ENCODE data around the gene LAMB1. TPM values are rescaled to one million over a fixed set of nuclear protein-coding genes. Genes with fewer than 3 reads are reported as not detected.

The LAMB1 gene
- total RNA-seq, 1 donor from 2014 or later = not detected

GRCh38 chr7:108028111-108028510 is 25.1 kb upstream of the LAMB1 start:
- no peak overlapping the region for H3K27ac Mint-ChIP-seq
- H3K9me3 Mint-ChIP-seq = no peaks in the 10 kb centered on the region
- intact Hi-C loops (cut with micrococcal nuclease) = no loop called here
- no peak overlapping the region for H3K4me3 Mint-ChIP-seq
- no peaks in the 10 kb centered on the region for H3K36me3 Mint-ChIP-seq (ENCODE audit: low read depth)
- H3K4me1 Mint-ChIP-seq = no peaks in the 10 kb centered on the region
- CTCF ChIA-PET = no interaction called here
- H3K27me3 Mint-ChIP-seq = peaks cover 8% of the 10 kb centered on the region
- POLR2A ChIA-PET = no interaction called here
- no peak for TF ChIP-seq CTCF (IDR thresholded peaks at IDR 0.05)
- no peak for ATAC-seq (ENCODE audit: low read depth)
- no peak for DNase-seq

GRCh38 chr7:108027239-108027638 is 24.3 kb upstream of the LAMB1 start:
- Mint-ChIP-seq H3K27ac (no peak overlapping the region), H3K9me3 (no peaks in the 10 kb centered on the region), H3K4me3 (no peak overlapping the region), H3K4me1 (no peaks in the 10 kb centered on the region), H3K27me3 (peaks cover 11% of the 10 kb centered on the region), H3K36me3 (ENCODE audit: low read depth) (no peaks in the 10 kb centered on the region)
- intact Hi-C loops (cut with micrococcal nuclease) = no loop called here
- DNase-seq (no peak), ATAC-seq (ENCODE audit: low read depth) (no peak)
- ChIA-PET CTCF (no interaction called here), POLR2A (no interaction called here)
- TF ChIP-seq CTCF (IDR thresholded peaks at IDR 0.05) = no peak

- Mint-ChIP-seq H3K9me3 (no peaks in the 10 kb centered on the region), H3K4me1 (no peaks in the 10 kb centered on the region), H3K36me3 (ENCODE audit: low read depth) (no peaks in the 10 kb centered on the region), H3K4me3 (no peak overlapping the region), H3K27me3 (peaks cover 11% of the 10 kb centered on the region), H3K27ac (no peak overlapping the region)
- intact Hi-C loops (cut with micrococcal nuclease) = no loop called here
- POLR2A ChIA-PET = no interaction called here
- DNase-seq (no peak), ATAC-seq (ENCODE audit: low read depth) (no peak)
- TF ChIP-seq CTCF (IDR thresholded peaks at IDR 0.05) = no peak
- CTCF ChIA-PET = no interaction called here
These were observed 23.7 kb upstream of the LAMB1 start for GRCh38 chr7:108026647-108027046.

- no peak for ATAC-seq (ENCODE audit: low read depth)
- no peaks in the 10 kb centered on the region for H3K4me1 Mint-ChIP-seq
- POLR2A ChIA-PET = no interaction called here
These were observed 23.2 kb upstream of the LAMB1 start for GRCh38 chr7:108026116-108026515.

GRCh38 chr7:108024538-108024937 is 21.6 kb upstream of the LAMB1 start:
- Mint-ChIP-seq H3K9me3 (no peaks in the 10 kb centered on the region), H3K27me3 (peaks cover 16% of the 10 kb centered on the region), H3K36me3 (ENCODE audit: low read depth) (no peaks in the 10 kb centered on the region), H3K4me1 (no peaks in the 10 kb centered on the region), H3K4me3 (no peak overlapping the region), H3K27ac (no peak overlapping the region)
- ChIA-PET CTCF (no interaction called here), POLR2A (no interaction called here)
- no peak for ATAC-seq (ENCODE audit: low read depth)
- no peak for TF ChIP-seq CTCF (IDR thresholded peaks at IDR 0.05)
- no peak for DNase-seq
- intact Hi-C loops (cut with micrococcal nuclease) = no loop called here

More at GRCh38 chr7:108026116-108026515, 23.2 kb upstream of the LAMB1 start:
- Mint-ChIP-seq H3K9me3 (no peaks in the 10 kb centered on the region), H3K27ac (no peak overlapping the region), H3K36me3 (ENCODE audit: low read depth) (no peaks in the 10 kb centered on the region), H3K27me3 (peaks cover 11% of the 10 kb centered on the region), H3K4me3 (no peak overlapping the region)
- no peak for TF ChIP-seq CTCF (IDR thresholded peaks at IDR 0.05)
- no peak for DNase-seq
- intact Hi-C loops (cut with micrococcal nuclease) = no loop called here
- CTCF ChIA-PET = no interaction called here
